ENCODE measurements around the gene MCF2L.

The MCF2L gene

DNA sequence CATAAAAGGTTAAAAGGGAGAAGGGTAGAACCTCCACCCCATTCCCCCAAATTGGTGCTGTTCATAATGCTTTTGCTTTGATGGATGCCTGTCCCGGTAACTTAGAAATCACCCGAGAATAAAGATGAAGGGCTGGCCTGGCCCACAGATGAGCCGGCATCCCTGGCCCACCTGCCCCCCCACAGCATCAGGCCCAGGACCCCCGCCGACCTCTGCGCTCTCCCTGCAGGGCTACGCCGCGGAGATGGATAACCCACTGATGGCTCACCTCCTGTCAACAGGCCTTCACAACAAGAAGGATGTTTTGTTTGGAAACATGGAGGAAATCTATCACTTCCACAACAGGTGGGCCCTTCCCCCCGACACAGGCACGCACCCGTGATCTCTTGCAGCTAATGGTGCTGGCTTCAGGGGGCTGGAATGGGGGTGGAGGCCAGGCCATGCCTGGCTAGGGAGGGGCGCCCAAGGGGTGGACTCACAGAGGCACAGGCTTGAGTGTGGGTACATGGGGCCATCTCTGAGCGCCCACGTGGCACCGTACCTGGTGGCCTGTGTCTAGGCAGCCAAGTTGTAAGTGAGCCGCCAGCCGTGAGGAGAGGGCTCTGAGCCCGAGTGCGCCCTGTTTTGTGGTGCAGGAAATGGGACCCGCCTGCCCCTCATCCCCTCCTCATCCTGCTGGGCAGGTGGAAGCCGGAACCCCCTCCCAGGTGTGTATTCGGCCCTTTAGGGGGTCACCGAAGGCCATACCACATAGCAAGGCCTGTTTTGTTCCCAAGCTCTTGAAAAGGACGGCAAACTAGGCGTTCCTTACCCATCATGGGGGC, 113.4 kb downstream of the MCF2L start:
- DNase-seq (ENCODE audit: low spot score): no peak

DNA sequence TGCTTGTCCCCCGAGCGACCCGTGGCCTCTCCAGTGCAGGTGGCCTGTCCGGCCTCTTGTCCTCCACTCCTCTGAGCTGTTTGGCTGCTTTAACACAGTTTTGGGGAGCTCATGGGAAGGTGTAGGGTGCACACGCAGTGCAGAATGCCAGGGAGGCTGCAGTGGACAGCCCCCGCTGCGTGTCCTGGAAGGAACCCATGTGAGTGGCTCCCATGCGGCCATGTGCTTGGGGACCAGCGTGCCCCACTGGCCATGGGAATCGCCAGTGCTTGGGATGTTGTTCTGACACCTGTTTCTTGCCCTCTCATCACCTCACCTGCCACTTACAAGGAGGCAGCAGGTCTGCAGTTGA, 114.0 kb downstream of the MCF2L start:
- no peak for DNase-seq (ENCODE audit: low spot score)

- no peak for DNase-seq (ENCODE audit: low spot score)
Measured at GRCh38 chr13:113083402-113084061, 114.5 kb downstream of the MCF2L start.

- DNase-seq (ENCODE audit: low spot score): no peak
Measured at GRCh38 chr13:113084094-113084942, 115.3 kb downstream of the MCF2L start.

- DNase-seq (ENCODE audit: low spot score): no peak
Measured at GRCh38 chr13:113084943-113085540, 116.0 kb downstream of the MCF2L start.

DNA sequence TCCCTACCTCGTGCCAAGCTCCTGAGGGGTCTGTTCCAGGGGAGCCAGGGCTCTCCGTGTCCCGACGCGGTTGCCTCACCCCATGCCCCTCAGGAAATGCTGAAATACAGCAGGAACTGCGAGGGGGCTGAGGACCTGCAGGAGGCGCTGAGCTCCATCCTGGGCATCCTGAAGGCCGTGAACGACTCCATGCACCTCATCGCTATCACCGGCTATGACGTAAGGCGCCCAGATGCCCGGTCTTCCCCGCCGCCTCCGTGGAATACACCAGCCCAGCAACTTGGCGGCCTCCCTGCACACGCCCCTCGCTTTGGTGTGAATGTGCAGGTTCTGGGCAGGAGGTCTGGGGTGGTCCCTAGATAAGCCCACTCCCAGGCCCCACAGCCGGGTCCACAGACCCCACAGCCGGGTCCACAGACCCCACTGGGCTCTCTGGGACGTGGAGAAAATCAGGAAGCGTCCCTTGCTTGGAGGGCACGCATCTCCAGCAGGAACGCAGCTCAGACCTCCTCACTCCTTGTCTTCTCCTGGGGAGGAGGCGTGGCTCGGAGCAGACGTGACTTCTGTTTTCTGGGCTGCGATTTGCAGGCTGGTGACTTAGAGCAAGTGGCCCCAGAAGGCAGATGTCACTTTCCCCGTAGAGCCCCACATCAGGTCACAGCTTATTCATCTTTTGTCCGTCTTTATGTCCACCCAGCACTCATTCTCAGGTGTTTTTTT, 117.2 kb downstream of the MCF2L start:
- no peak for DNase-seq (ENCODE audit: low spot score)

GRCh38 chr13:113086991-113087922, 118.2 kb downstream of the MCF2L start:
- DNase-seq (ENCODE audit: low spot score): no peak

DNA sequence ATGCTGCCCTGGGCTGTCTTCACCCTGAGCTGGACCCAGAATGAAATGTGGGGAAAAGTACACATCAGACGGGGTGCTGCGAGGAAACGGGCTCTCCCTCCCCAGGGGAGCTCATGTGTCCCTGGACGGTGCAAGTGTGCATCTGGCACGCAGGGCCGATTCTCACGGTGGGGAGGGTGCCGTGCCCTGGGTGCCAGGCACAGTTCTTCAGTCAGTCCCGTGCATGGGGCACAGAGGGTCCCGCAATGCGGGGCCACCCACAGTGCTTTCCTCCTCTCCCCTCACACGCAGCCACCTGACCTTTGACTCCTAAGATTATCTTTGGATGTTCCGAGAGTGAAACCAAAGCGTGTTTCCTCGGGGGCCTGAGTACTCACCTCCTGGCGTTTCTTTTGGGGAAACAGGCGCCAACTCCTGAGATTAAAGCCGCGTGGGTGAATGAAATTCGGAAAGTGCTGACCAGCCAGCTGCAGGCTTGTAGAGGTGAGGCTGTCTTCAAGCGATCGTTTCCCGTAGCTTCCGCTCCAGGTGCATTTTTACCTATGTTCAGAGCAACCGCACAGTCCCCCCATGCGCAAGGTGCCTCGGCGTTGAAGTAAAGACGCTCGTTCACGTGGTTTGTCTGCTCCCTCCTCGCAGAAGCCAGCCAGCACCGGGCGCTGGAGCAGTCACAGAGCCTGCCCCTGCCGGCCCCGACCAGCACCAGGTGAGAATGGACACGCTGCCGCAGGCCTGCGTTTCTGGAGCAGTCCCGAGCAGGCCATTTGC, 119.1 kb downstream of the MCF2L start:
- DNase-seq (ENCODE audit: low spot score): no peak

- no peak for DNase-seq (ENCODE audit: low spot score)
Measured at GRCh38 chr13:113088691-113089020, 119.6 kb downstream of the MCF2L start.

DNA sequence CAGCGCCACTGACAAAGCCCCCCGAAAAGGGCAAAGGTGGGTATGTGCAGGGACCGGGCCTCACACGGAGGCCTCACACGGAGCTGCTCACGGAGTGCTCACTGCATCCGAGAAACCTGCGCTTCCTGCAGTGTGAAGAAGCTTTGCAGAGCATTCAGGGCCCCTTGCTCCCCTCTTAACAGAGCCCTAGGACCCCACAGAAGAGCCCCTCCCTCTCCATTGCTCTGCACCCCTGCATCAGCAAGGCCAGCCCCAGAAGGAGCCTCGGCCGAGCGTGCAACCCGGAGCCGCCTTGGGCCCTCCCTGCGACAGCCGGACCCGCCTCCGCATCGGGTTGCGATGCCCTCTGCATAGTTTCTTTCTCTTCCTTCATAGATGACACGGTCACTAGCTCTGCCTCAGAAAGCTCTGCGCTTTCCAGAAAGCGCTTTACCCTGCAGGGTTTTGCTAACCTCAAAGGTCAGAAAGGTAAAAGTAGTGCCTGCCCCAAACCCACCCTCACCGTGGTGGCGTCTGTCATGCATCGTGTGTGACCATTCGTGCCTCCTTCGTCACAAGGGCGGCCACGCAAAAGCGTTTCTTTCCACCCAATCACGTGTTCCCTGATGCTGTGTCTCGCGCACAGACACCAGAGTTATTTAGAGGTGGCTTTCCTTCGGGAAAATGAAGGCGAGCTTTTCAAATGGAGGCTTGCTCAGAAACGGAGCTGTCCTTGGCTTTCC, 120.8 kb downstream of the MCF2L start:
- DNase-seq (ENCODE audit: low spot score): no peak

DNA sequence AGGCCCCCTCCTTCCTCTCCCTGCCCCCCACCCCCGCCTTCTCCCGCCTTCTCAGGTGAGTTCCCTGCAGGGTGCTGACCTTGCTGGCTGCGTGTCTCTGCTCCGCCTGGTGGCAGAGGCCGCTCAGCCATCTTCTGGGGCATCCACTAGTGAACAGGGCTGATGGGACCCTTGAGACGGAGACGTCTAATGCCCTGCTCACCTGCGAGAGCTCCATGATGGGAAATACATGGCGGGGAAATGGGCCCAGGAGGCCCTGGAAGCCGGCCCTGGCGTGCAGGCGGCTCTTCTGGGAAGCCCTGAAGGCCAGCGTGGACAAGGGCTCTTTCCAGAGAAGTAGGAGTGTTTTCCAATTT, 121.4 kb downstream of the MCF2L start:
- DNase-seq (ENCODE audit: low spot score): no peak

DNA sequence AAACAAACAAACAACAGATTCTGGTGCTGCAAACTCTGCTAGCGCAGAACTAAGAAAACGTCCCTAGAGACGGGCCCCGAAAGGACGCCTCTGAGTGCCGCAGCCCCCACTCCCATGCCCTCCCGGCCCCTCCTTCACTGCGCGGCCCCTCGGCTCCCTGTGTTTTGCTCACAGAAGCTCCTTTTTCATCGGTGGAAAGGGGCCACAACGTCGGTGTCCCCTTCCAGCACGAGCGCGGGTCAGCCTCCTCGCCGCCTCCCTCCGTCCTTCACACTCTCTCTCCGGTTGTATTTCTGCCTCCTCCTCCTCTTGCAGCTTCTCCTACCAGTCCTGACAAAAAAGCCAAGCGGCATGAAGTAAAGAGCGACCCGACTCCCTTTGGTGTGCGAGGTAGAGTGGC, 121.8 kb downstream of the MCF2L start:
- no peak for DNase-seq (ENCODE audit: low spot score)

DNA sequence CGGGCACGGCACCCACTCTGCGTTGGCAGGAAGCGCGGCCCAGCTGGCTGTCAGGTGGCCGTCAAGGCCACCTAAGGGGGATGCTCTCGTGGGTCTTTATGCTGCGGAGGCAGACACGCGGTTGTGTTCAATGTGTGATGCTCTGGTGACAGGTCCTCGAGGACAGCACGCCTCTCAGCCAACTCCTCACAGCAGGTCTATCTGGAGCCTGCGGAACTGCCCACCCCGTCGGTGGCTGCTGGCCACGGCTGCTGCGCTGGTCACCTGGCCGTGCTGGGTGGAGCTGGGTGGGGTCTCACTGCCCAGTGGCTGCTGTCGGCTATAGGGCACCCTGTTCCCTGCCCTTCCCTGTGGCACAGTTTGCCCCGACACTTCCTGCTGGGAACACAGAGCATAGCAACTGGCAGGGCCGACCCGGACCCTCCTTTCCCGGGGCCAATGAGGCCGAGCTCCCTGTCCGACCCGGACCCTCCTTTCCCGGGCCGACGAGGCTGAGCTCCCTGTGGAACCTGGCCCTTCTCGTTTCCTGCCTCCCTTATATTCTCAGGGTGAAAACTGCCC, 122.3 kb downstream of the MCF2L start:
- DNase-seq (ENCODE audit: low spot score): no peak

DNA sequence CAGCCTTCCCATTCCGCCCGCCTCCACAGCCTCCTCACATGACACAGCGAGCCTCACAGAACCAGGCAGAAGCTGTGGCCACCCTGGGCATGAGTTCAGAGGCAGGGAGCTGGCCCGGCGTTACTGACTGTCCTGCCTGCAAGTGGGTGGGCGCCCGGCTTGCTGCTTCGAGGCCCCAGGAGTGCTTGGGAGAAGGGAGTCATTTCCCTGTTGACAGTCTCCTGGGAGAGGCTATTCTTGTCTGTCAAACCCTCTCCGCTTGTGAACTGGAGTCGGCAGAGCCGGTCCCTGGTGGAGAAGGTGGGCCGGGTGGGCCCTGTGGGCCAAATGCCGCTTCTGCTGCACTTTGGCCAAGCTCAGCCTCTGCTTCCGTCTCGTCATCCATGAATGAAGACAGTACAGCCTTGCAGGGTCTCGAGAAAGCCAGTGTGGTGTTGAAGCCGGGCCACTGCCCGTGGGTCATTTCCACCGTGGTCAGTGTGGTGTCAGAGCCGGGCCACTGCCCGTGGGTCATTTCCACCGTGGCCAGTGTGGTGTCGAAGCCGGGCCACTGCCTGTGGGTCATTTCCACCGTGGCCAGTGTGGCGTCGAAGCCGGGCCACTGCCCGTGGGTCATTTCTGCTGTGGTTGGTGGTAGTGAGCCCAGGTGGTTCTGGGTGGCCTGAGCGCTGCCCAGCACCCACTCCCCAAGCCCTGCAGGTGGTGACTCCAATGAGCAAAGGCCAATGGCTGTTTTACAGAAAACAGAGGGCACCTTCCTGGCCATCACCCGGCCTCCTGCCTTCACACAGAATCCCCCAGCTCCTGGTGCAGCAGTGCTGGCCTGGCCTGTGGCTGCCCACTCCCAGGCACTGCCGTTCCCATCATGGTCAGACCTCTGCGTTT, 123.1 kb downstream of the MCF2L start:
- DNase-seq (ENCODE audit: low spot score): no peak

GRCh38 chr13:113092776-113093579, 124.0 kb downstream of the MCF2L start:
- DNase-seq (ENCODE audit: low spot score): no peak

DNA sequence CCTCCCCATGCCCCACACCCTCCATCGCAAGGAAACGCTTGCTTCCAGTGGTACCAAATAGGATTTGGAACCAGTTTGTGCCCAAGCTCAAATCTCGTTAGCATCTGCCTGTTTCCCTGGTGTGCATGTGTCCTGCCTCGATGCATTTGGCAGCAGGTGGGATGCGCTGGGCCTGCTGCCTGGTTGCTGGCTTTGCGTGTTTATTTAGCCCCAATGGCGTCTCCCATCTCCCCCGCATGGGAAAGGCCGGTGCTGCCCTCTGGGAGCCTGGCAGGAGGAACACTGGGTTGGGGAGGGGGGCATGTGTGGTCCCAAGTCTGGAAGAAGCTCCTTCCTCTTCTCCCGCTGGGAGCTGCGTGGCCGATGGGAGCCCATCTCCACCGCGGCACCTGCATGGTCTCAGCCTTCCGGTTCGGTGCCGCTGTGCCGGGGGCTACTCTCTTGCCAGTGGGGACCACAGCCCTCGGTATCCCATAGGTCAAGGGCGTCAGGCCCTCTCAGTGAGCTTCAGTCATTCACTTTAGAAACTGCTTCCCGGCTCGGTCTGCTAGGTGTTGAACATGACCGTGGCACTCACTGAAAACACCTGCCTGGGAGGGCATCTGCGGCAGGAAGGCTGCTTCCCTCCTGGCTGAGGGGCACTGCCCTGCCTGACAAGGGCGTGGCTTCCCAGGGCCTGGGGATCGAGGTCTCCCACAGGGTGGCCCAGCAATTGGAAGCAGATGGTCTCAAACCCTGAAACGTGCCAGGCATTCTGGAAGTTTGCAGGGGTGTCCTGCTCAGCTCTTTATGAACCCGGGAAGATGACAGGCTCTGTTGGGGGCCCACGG, 124.8 kb downstream of the MCF2L start:
- DNase-seq (ENCODE audit: low spot score): no peak
